Endodermal cell (in vitro differentiated cells): ENCODE measurements around the gene TDRD9. TPM values are rescaled to one million over a fixed set of nuclear protein-coding genes. Genes with fewer than 3 reads are reported as not detected.

Experiments
- DNase-seq: peaks from one replicate; pipeline ENCODE4 v3.0.0-alpha.2; 2017
- H3K27ac ChIP-seq: 2 replicates; pipeline ENCODE4 v1.5.1; 2013; ENCODE audit warnings: mild to moderate bottlenecking, low read depth, low read length, moderate library complexity
- H3K27me3 ChIP-seq: 2 replicates; pipeline ENCODE4 v1.6.1; 2013; ENCODE audit warnings: mild to moderate bottlenecking, low read length, moderate library complexity; ENCODE audit not compliant: insufficient read depth, control insufficient read depth, poor library complexity, severe bottlenecking
- H3K36me3 ChIP-seq: 2 replicates; pipeline ENCODE4 v1.7.0; 2013; ENCODE audit warnings: mild to moderate bottlenecking, low read length, moderate library complexity; ENCODE audit not compliant: control insufficient read depth, insufficient read depth
- H3K4me1 ChIP-seq: one replicate; pipeline ENCODE4 v1.7.0; 2013; ENCODE audit warnings: low read length; ENCODE audit not compliant: control insufficient read depth, insufficient read depth
- H3K4me3 ChIP-seq: 2 replicates; pipeline ENCODE4 v1.5.1; 2013; ENCODE audit warnings: mild to moderate bottlenecking, low read length, moderate library complexity
- H3K9ac ChIP-seq: 2 replicates; pipeline ENCODE4 v1.6.1; 2013; ENCODE audit warnings: mild to moderate bottlenecking, low read length, moderate library complexity; ENCODE audit not compliant: poor library complexity, severe bottlenecking; ENCODE audit errors: extremely low read depth
- H3K9me3 ChIP-seq: 2 replicates; pipeline ENCODE4 v1.6.1; 2013; ENCODE audit warnings: mild to moderate bottlenecking, low read length, moderate library complexity; ENCODE audit not compliant: control insufficient read depth
- H3K27ac Mint-ChIP-seq: 2 replicates; pipeline ENCODE4 v1.8.0; 2020; ENCODE audit warnings: mixed read lengths
- H3K27me3 Mint-ChIP-seq: 2 replicates; pipeline ENCODE4 v1.8.0; 2021; ENCODE audit warnings: mild to moderate bottlenecking, mixed read lengths; ENCODE audit not compliant: insufficient read depth
- H3K36me3 Mint-ChIP-seq: 2 replicates; pipeline ENCODE4 v1.8.0; 2020; ENCODE audit warnings: low read depth, mixed read lengths
- H3K4me1 Mint-ChIP-seq: 2 replicates; pipeline ENCODE4 v1.8.0; 2020; ENCODE audit warnings: mixed read lengths
- H3K4me3 Mint-ChIP-seq: 2 replicates; pipeline ENCODE4 v1.8.0; 2020; ENCODE audit warnings: mild to moderate bottlenecking, moderate library complexity, mixed read lengths
- H3K9me3 Mint-ChIP-seq: 2 replicates; pipeline ENCODE4 v1.8.0; 2020; ENCODE audit warnings: mild to moderate bottlenecking, mixed read lengths
- CTCF ChIP-seq: fragments of 200-600 bp; sonication (generic); conservative IDR thresholded peaks from 2 replicates; pipeline ENCODE4 v1.5.0; 2021; ENCODE audit warnings: antibody characterized with exemption, mild to moderate bottlenecking
- WGBS, 2 experiments: methylation state at CpG; one replicate each; pipeline versions ENCODE4 v1.1.5 to v1.1.7; 2013; ENCODE audit warnings: missing lambda C conversion rate in 2 of 2, mixed read lengths in 1 of 2; ENCODE audit not compliant: insufficient coverage in 1 of 2, insufficient read length in 1 of 2; 5-methylcytosine and 5-hydroxymethylcytosine counted together
- total RNA-seq, 2 donors: library from RNA; stranded (reverse); fragmentation: NEBNext Ultra II Directional in 1 of 2; extraction: Animal tissue kit (Norgen Biotek cat#: 25700) in 1 of 2; gene quantifications; 2 replicates in 1 of 2; 3 replicates in 1 of 2; pipeline ENCODE4 v1.2.1, GENCODE V29; 2021

Gene TDRD9
- total RNA-seq, 2 donors from 2014 or later = not detected

DNA sequence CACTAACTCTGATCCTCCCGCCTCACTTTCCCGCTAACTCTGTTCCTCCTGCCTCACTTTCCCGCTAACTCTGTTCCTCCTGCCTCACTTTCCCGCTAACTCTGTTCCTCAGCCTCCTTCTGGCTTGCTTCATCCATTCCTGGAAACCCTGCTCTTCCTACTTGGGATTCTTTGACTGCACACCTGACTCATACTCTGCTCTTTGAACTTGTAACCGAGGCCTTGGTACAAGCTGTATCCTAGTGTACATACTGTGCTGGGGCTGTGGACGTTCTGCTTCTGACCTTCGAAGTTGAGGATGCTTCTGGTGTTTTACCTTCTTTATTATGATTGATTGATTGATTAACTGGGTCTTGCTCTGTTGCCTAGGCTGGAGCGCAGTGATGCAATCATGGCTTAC, 77.2 kb downstream of the TDRD9 start:
- no peaks in the 10 kb centered on the region for H3K4me1 Mint-ChIP-seq
- H3K4me3 Mint-ChIP-seq = no peak overlapping the region

DNA sequence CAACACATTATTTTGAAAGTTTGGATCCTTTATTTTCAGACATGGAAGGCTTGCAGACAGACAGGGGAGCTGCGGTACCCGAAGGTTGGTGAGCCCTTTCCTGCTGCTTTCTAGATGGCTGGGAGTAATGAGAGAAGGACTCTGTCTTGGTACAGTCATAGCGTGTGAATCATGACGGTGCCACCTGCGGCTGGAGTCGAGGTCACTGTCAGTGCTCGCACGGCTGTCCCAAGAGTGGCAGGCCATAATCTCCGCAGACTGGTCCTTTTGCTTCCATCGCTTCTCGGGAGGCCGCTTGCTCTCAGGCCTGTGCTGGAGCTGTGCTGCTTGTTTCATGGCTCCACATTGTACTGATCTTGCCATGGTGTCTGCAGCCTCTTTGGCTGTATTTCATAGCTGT, 78.9 kb downstream of the TDRD9 start:
- 92 to 94% methylated on average over 12 of the region's 12 CpGs for WGBS, 2 experiments
- H3K36me3 Mint-ChIP-seq = no peaks in the 10 kb centered on the region
- H3K27ac ChIP-seq = no peak overlapping the region

More for the DNA sequence above, 77.2 kb downstream of the TDRD9 start:
- H3K9me3 ChIP-seq = no peaks in the 10 kb centered on the region
- no peak overlapping the region for H3K4me3 ChIP-seq
- Mint-ChIP-seq H3K36me3 (no peaks in the 10 kb centered on the region), H3K27ac (no peak overlapping the region), H3K9me3 (no peaks in the 10 kb centered on the region), H3K27me3 (peaks cover 16% of the 10 kb centered on the region)
- H3K4me1 ChIP-seq = no peaks in the 10 kb centered on the region
- no peak for TF ChIP-seq CTCF
- H3K27me3 ChIP-seq = peaks cover 20% of the 10 kb centered on the region
- DNase-seq = no peak
- no peaks in the 10 kb centered on the region for H3K36me3 ChIP-seq
- H3K27ac ChIP-seq = no peak overlapping the region
- WGBS, 2 experiments = 84 to 90% methylated on average over 4 to 8 of the region's 8 CpGs
- no peak overlapping the region for H3K9ac ChIP-seq

DNA sequence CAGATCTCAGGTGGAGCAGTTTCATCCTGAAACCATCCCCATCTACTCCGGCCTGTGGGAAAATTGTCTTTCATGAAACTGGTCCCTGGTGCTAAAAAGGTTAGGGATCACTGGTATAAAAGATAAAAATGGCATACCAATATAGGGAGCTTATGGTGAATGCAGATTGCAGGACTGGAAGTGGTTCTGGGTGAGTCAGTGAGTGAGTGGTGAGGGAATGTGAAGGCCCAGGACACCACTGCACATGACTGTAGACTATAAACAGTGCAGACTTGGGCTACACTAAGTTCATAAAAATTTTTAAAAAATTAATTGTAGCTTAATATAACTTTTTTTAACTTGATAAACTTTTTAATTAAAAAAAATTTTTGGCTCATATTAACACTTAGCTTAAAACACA, 81.0 kb downstream of the TDRD9 start:
- Histone ChIP-seq H3K9ac (no peak overlapping the region), H3K27me3 (peaks cover 20% of the 10 kb centered on the region), H3K9me3 (no peaks in the 10 kb centered on the region), H3K27ac (no peak overlapping the region), H3K36me3 (no peaks in the 10 kb centered on the region), H3K4me1 (no peaks in the 10 kb centered on the region), H3K4me3 (no peak overlapping the region)
- no peak overlapping the region for H3K27ac Mint-ChIP-seq
- H3K36me3 Mint-ChIP-seq = no peaks in the 10 kb centered on the region
- 94 to 100% methylated on average over 1 of the region's 1 CpG for WGBS, 2 experiments
- H3K9me3 Mint-ChIP-seq = peaks cover 3% of the 10 kb centered on the region
- H3K4me1 Mint-ChIP-seq = no peaks in the 10 kb centered on the region
- peaks cover 15% of the 10 kb centered on the region for H3K27me3 Mint-ChIP-seq
- no peak overlapping the region for H3K4me3 Mint-ChIP-seq
- no peak for DNase-seq
- no peak for TF ChIP-seq CTCF

More for the DNA sequence above, 78.9 kb downstream of the TDRD9 start:
- Histone ChIP-seq H3K9ac (no peak overlapping the region), H3K9me3 (no peaks in the 10 kb centered on the region), H3K4me1 (no peaks in the 10 kb centered on the region), H3K36me3 (no peaks in the 10 kb centered on the region), H3K27me3 (peaks cover 20% of the 10 kb centered on the region), H3K4me3 (no peak overlapping the region)
- Mint-ChIP-seq H3K4me1 (no peaks in the 10 kb centered on the region), H3K9me3 (peaks cover under 1% of the 10 kb centered on the region), H3K27me3 (peaks cover 15% of the 10 kb centered on the region), H3K4me3 (no peak overlapping the region), H3K27ac (no peak overlapping the region)
- DNase-seq = no peak
- no peak for TF ChIP-seq CTCF
